MM.1S (cell line): ENCODE measurements around the gene RAPGEF3.

Experiments used
- CTCF ChIP-seq: fragments of 300-600 bp; sonication (generic); IDR thresholded peaks from 2 replicates; pipeline ENCODE4 v1.5.1; 2016; ENCODE audit warnings: antibody characterized with exemption, low read length, mixed read lengths
- EZH2 ChIP-seq: fragments of 300-600 bp; sonication (generic); optimal IDR thresholded peaks from 2 replicates; pipeline ENCODE3; 2017; ENCODE audit warnings: low read depth, mild to moderate bottlenecking, antibody characterized with exemption, low read length, mixed read lengths
- EZH2phosphoT487 ChIP-seq: fragments of 300-600 bp; sonication (generic); IDR thresholded peaks from 2 replicates; pipeline ENCODE4 v1.6.1; 2018; ENCODE audit warnings: antibody characterized with exemption, low read length

GRCh38 chr12:47797441-47797840 lies 38.8 kb upstream of the RAPGEF3 start:
- TF ChIP-seq CTCF (peak; percentile 47), EZH2 (no peak), EZH2phosphoT487 (no peak)
